Measurements from ENCODE around the gene DLGAP1.

The DLGAP1 gene

DNA sequence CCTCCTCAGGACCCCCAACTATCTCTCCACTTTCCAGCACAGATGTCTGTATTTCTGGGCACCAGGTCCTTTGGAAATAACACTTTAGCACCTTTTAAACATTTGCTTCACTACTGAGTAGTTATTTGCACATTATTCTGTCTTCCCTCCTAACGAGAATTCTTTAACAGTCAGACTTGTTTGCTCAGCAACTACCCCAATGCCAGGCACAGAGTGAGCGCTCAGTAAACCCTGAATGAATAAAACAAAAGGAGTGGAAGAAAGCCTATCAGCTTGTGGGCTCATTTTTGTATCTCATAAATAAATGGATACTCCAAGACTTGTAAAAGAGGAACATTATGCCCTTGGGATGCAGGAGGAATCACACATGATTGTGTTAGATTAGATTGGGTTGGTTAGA is 554.8 kb downstream of the DLGAP1 start:
- Histone ChIP-seq H3K27ac (ENCODE audit: insufficient read depth in 1 of 2, low read depth in 1 of 2, low read length in 2 of 2, poor library complexity in 1 of 2, severe bottlenecking in 2 of 2) (no peak overlapping the region), H3K27me3 (replicated peaks in 2 of 5; ENCODE audit: control insufficient read depth in 4 of 5, insufficient read depth in 5 of 5, low read length in 4 of 5) (peaks cover 0 to 9% (median 0%) of the 10 kb centered on the region in 5 experiments), H3K4me1 (ENCODE audit: control extremely low read depth in 1 of 4, control insufficient read depth in 4 of 4, insufficient read depth in 4 of 4, low read length in 3 of 4) (no peaks in the 10 kb centered on the region), H3K36me3 (ENCODE audit: control insufficient read depth in 4 of 4, insufficient read depth in 4 of 4, low read length in 3 of 4) (no peaks in the 10 kb centered on the region), H3K9me3 (ENCODE audit: control extremely low read depth in 1 of 5, control insufficient read depth in 4 of 5, insufficient read depth in 2 of 5, low read depth in 1 of 5, low read length in 4 of 5) (no peaks in the 10 kb centered on the region), H3K4me3 (ENCODE audit: control insufficient read depth in 1 of 7, extremely low read depth in 1 of 7, insufficient read depth in 4 of 7, low read depth in 2 of 7, low read length in 6 of 7) (no peak overlapping the region)
- DNase-seq = no peak
- CTCF ChIA-PET = no interaction called here
- POLR2A ChIA-PET = no interaction called here
- WGBS (ENCODE audit: insufficient coverage) = 100% methylated on average over 1 of the region's 2 CpGs

DNA sequence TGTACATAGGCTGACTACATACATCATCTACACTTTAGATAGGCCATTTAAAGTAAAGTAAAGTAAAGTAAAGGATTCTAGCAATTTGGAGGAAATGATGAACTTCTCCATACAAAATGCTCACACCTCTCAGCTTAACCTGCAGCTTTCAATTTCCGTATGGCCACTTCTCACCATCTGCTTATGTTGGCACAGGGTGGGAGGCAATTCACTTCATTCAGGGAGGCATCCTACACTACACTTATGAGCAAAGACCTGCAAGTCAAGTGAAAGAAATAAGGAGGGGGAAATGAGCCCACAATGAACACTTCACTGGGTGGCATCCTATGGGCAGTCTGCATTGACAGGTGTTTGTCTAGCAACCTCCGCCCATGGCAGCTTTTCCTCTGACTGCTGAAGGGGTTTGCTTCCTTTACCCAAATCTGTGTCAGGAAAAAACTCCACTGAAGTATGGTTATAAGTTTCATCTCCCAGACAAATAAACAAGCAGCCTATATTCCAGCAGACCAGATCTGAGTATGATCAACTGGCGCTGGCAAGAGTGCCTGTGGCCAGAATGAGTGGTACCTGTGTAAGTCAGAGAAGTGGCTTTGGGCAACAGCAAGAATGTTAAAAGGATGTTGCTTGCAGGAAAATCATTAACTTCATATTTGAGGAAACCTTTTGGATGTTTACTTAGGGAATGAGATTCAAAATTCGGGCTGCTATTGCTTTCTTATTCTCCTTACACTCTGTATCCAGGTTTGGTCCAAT is 556.1 kb downstream of the DLGAP1 start:
- 90% methylated on average over 2 of the region's 4 CpGs for WGBS (ENCODE audit: insufficient coverage)
- Histone ChIP-seq H3K27me3 (replicated peaks in 2 of 5; ENCODE audit: control insufficient read depth in 4 of 5, insufficient read depth in 5 of 5, low read length in 4 of 5) (peaks cover 0 to 9% (median 0%) of the 10 kb centered on the region in 5 experiments), H3K36me3 (ENCODE audit: control insufficient read depth in 4 of 4, insufficient read depth in 4 of 4, low read length in 3 of 4) (no peaks in the 10 kb centered on the region), H3K4me1 (ENCODE audit: control extremely low read depth in 1 of 4, control insufficient read depth in 4 of 4, insufficient read depth in 4 of 4, low read length in 3 of 4) (no peaks in the 10 kb centered on the region), H3K9me3 (ENCODE audit: control extremely low read depth in 1 of 5, control insufficient read depth in 4 of 5, insufficient read depth in 2 of 5, low read depth in 1 of 5, low read length in 4 of 5) (no peaks in the 10 kb centered on the region), H3K27ac (ENCODE audit: insufficient read depth in 1 of 2, low read depth in 1 of 2, low read length in 2 of 2, poor library complexity in 1 of 2, severe bottlenecking in 2 of 2) (no peak overlapping the region), H3K4me3 (ENCODE audit: control insufficient read depth in 1 of 7, extremely low read depth in 1 of 7, insufficient read depth in 4 of 7, low read depth in 2 of 7, low read length in 6 of 7) (no peak overlapping the region)
- no peak for DNase-seq
- ChIA-PET CTCF (interaction anchor here (1.0 to 1.4 kb wide), 2 partner anchors 14 to 128 kb away, joined by 3 to 4 read pairs; no protein-coding TSS in a partner anchor), POLR2A (no interaction called here)

DNA sequence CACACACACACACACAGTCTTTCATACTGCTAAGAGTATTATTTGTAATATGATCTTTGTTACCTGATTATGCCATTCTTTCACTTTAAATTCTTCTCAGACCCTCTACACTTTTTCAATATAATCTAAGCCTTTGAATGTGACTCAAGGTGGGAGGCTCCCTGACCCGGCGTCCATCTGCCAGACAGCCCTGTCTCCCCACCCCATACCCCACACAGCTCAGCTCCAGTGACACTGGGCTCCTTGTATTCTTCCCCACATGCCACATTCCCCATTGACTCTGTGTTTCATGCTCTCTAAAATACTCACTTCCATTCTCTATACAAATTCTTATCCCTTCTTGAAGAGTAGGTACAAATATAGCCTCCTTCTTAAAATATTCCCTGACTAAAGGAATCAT is 563.0 kb downstream of the DLGAP1 start:
- H3K27ac ChIP-seq (ENCODE audit: insufficient read depth in 1 of 2, low read depth in 1 of 2, low read length in 2 of 2, poor library complexity in 1 of 2, severe bottlenecking in 2 of 2) = no peak overlapping the region
- no peak for DNase-seq
- no peaks in the 10 kb centered on the region for H3K9me3 ChIP-seq (ENCODE audit: control extremely low read depth in 1 of 5, control insufficient read depth in 4 of 5, insufficient read depth in 2 of 5, low read depth in 1 of 5, low read length in 4 of 5)
- CTCF ChIA-PET = no interaction called here
- no peaks in the 10 kb centered on the region for H3K27me3 ChIP-seq (replicated peaks in 2 of 5; ENCODE audit: control insufficient read depth in 4 of 5, insufficient read depth in 5 of 5, low read length in 4 of 5)
- POLR2A ChIA-PET = no interaction called here
- H3K4me1 ChIP-seq (ENCODE audit: control extremely low read depth in 1 of 4, control insufficient read depth in 4 of 4, insufficient read depth in 4 of 4, low read length in 3 of 4) = peaks cover 0 to 4% (median 3%) of the 10 kb centered on the region in 4 experiments
- H3K4me3 ChIP-seq (ENCODE audit: control insufficient read depth in 1 of 7, extremely low read depth in 1 of 7, insufficient read depth in 4 of 7, low read depth in 2 of 7, low read length in 6 of 7) = no peak overlapping the region
- WGBS (ENCODE audit: insufficient coverage) = 96% methylated on average over 2 of the region's 2 CpGs
- H3K36me3 ChIP-seq (ENCODE audit: control insufficient read depth in 4 of 4, insufficient read depth in 4 of 4, low read length in 3 of 4) = no peaks in the 10 kb centered on the region

DNA sequence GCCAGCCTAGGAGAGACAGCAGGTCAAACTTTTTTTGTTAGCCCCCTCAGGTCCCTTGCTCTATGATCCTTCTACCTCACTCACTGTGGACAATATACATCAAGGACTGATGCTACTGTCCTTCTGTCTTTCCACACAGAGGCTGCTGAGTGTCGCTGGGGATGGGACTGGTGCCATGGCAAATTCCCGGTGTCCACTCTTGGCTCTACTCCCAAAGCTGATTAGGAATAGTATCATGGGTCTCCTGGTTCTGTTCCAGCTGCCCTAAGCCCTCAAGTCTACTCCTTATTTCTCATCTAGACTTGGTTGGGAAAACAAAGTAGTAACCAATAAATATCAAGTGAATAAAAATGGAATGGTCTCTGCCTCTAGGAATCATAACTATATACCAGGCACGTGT is 563.9 kb downstream of the DLGAP1 start:
- 100% methylated on average over 2 of the region's 3 CpGs for WGBS (ENCODE audit: insufficient coverage)
- Histone ChIP-seq H3K4me1 (ENCODE audit: control extremely low read depth in 1 of 4, control insufficient read depth in 4 of 4, insufficient read depth in 4 of 4, low read length in 3 of 4) (peaks cover 0 to 11% (median 10%) of the 10 kb centered on the region in 4 experiments), H3K9me3 (ENCODE audit: control extremely low read depth in 1 of 5, control insufficient read depth in 4 of 5, insufficient read depth in 2 of 5, low read depth in 1 of 5, low read length in 4 of 5) (no peaks in the 10 kb centered on the region), H3K4me3 (ENCODE audit: control insufficient read depth in 1 of 7, extremely low read depth in 1 of 7, insufficient read depth in 4 of 7, low read depth in 2 of 7, low read length in 6 of 7) (no peak overlapping the region), H3K36me3 (ENCODE audit: control insufficient read depth in 4 of 4, insufficient read depth in 4 of 4, low read length in 3 of 4) (no peaks in the 10 kb centered on the region), H3K27ac (ENCODE audit: insufficient read depth in 1 of 2, low read depth in 1 of 2, low read length in 2 of 2, poor library complexity in 1 of 2, severe bottlenecking in 2 of 2) (no peak overlapping the region), H3K27me3 (replicated peaks in 2 of 5; ENCODE audit: control insufficient read depth in 4 of 5, insufficient read depth in 5 of 5, low read length in 4 of 5) (no peaks in the 10 kb centered on the region)
- DNase-seq = no peak
- CTCF ChIA-PET = no interaction called here
- POLR2A ChIA-PET = no interaction called here

DNA sequence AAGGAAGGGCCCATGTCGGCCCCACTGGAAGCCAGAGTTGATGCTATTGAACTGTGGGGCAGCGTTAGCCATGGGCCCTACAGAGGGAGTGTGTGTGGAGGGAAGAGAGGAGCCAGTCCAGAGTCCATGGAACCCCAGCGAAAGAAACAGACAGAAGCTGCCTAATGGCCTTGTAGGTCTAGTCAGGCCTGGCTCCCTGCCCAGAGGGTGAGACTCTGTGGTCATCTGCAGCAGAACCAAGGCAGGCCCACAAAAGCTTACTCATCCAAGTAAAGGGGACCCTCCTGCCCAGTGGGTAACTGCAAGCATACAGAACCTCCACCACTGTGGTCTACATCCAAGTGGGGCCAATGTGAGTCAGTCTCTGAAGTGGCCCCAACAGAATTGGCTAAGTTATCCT is 565.3 kb downstream of the DLGAP1 start:
- DNase-seq = no peak
- Histone ChIP-seq H3K9me3 (ENCODE audit: control extremely low read depth in 1 of 5, control insufficient read depth in 4 of 5, insufficient read depth in 2 of 5, low read depth in 1 of 5, low read length in 4 of 5) (no peaks in the 10 kb centered on the region), H3K4me1 (ENCODE audit: control extremely low read depth in 1 of 4, control insufficient read depth in 4 of 4, insufficient read depth in 4 of 4, low read length in 3 of 4) (peaks cover 0 to 11% (median 10%) of the 10 kb centered on the region in 4 experiments), H3K36me3 (ENCODE audit: control insufficient read depth in 4 of 4, insufficient read depth in 4 of 4, low read length in 3 of 4) (no peaks in the 10 kb centered on the region), H3K27ac (ENCODE audit: insufficient read depth in 1 of 2, low read depth in 1 of 2, low read length in 2 of 2, poor library complexity in 1 of 2, severe bottlenecking in 2 of 2) (no peak overlapping the region), H3K4me3 (ENCODE audit: control insufficient read depth in 1 of 7, extremely low read depth in 1 of 7, insufficient read depth in 4 of 7, low read depth in 2 of 7, low read length in 6 of 7) (no peak overlapping the region), H3K27me3 (replicated peaks in 2 of 5; ENCODE audit: control insufficient read depth in 4 of 5, insufficient read depth in 5 of 5, low read length in 4 of 5) (no peaks in the 10 kb centered on the region)
- CTCF ChIA-PET = interaction anchor here (1.3 to 1.4 kb wide), 2 partner anchors 13 to 20 kb away, joined by 3 to 5 read pairs; no protein-coding TSS in a partner anchor
- 100% methylated on average over 3 of the region's 3 CpGs for WGBS (ENCODE audit: insufficient coverage)
- POLR2A ChIA-PET = no interaction called here

DNA sequence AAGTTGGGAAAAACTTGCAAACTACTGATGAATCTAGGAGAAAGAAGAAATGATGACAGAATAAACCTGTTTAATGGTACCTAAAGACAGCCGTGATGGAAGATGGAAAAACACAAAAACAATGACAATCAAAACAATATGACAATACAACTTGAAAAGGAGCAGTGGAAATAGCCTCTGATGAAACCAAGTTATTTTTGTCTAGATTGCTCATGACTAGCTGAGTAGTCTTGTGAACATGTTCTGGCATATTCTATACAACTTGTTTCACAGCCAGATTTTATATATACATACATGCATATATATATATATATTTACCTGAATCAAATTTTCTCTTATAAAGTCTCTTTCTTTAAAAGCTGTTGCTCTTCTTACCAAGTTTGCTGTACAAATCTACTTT is 566.0 kb downstream of the DLGAP1 start:
- H3K36me3 ChIP-seq (ENCODE audit: control insufficient read depth in 4 of 4, insufficient read depth in 4 of 4, low read length in 3 of 4) = no peaks in the 10 kb centered on the region
- H3K4me3 ChIP-seq (ENCODE audit: control insufficient read depth in 1 of 7, extremely low read depth in 1 of 7, insufficient read depth in 4 of 7, low read depth in 2 of 7, low read length in 6 of 7) = no peak overlapping the region
- H3K9me3 ChIP-seq (ENCODE audit: control extremely low read depth in 1 of 5, control insufficient read depth in 4 of 5, insufficient read depth in 2 of 5, low read depth in 1 of 5, low read length in 4 of 5) = no peaks in the 10 kb centered on the region
- ChIA-PET CTCF (interaction anchor here (0.6 to 1.4 kb wide), 4 partner anchors 14 to 506 kb away, joined by 3 to 5 read pairs (median 3); no protein-coding TSS in a partner anchor), POLR2A (no interaction called here)
- no peak overlapping the region for H3K27ac ChIP-seq (ENCODE audit: insufficient read depth in 1 of 2, low read depth in 1 of 2, low read length in 2 of 2, poor library complexity in 1 of 2, severe bottlenecking in 2 of 2)
- no CpG with 5 or more reads among the region's 1 CpG for WGBS (ENCODE audit: insufficient coverage)
- H3K4me1 ChIP-seq (ENCODE audit: control extremely low read depth in 1 of 4, control insufficient read depth in 4 of 4, insufficient read depth in 4 of 4, low read length in 3 of 4) = peaks cover 0 to 11% (median 10%) of the 10 kb centered on the region in 4 experiments
- DNase-seq = no peak
- H3K27me3 ChIP-seq (replicated peaks in 2 of 5; ENCODE audit: control insufficient read depth in 4 of 5, insufficient read depth in 5 of 5, low read length in 4 of 5) = no peaks in the 10 kb centered on the region

DNA sequence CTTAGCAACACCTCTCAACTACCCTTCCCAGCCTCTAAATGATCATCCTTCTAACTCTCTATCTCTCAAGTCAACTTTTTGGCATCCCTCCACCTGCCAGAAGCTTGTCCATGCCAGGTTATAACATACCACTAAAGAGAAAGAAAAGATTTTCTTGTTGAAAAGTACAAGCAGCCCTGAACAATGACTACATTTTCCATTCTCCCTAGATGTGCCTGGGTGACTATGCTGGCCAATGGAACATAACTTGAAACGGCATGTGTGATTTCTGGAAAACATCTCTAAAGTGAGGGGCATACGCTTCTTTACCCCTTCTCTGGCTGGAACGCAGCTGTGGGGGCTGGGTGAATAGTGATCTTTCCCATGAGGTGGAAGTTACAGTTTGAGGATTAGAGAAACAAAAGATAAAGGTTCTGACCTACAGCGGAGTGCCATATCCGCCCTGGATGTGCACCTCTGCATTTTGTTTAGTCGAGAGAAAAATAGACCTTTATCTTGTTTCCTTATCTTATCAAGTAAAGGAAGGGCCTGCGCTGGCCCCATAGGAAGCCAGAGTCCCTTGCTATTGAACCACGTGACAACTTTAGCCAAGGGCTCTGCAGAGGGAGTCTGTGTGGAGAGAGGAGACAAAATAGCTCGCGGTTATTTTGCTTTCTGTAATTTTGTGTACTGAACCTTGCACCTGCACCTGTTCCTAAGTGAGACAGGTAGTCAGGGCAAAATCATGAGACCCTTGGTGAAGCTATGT is 568.4 kb downstream of the DLGAP1 start:
- Histone ChIP-seq H3K9me3 (ENCODE audit: control extremely low read depth in 1 of 5, control insufficient read depth in 4 of 5, insufficient read depth in 2 of 5, low read depth in 1 of 5, low read length in 4 of 5) (no peaks in the 10 kb centered on the region), H3K36me3 (ENCODE audit: control insufficient read depth in 4 of 4, insufficient read depth in 4 of 4, low read length in 3 of 4) (no peaks in the 10 kb centered on the region), H3K27ac (ENCODE audit: insufficient read depth in 1 of 2, low read depth in 1 of 2, low read length in 2 of 2, poor library complexity in 1 of 2, severe bottlenecking in 2 of 2) (no peak overlapping the region), H3K4me1 (ENCODE audit: control extremely low read depth in 1 of 4, control insufficient read depth in 4 of 4, insufficient read depth in 4 of 4, low read length in 3 of 4) (peaks cover 0 to 11% (median 10%) of the 10 kb centered on the region in 4 experiments), H3K27me3 (replicated peaks in 2 of 5; ENCODE audit: control insufficient read depth in 4 of 5, insufficient read depth in 5 of 5, low read length in 4 of 5) (no peaks in the 10 kb centered on the region), H3K4me3 (ENCODE audit: control insufficient read depth in 1 of 7, extremely low read depth in 1 of 7, insufficient read depth in 4 of 7, low read depth in 2 of 7, low read length in 6 of 7) (peak overlapping the region in 4 of 7 experiments; percentile 27 to 43 (median 38))
- peak in 2 of 3 donors; percentile 15 to 17 for DNase-seq
- ChIA-PET CTCF (interaction anchor here (1.9 kb wide), 1 partner anchor 9 kb away, joined by 9 read pairs; no protein-coding TSS in a partner anchor), POLR2A (no interaction called here)
- 2% methylated on average over 9 of the region's 10 CpGs for WGBS (ENCODE audit: insufficient coverage)
